HepG2 (cell line): Measurements from ENCODE around the gene TOMM6. TPM values are rescaled to one million over a fixed set of nuclear protein-coding genes. Genes with fewer than 3 reads are reported as not detected.

Experiments
- DMAP1 ChIP-seq: IDR thresholded peaks from 2 replicates; pipeline ENCODE4 v1.6.1; 2016
- HMGXB4 ChIP-seq, 2 experiments: sonication (generic) in 1 of 2; formaldehyde crosslinking in 1 of 2; IDR thresholded peaks; 2 replicates each; pipeline versions ENCODE4 v1.4.0 to v1.6.1; 2018 to 2020; ENCODE audit warnings: missing genetic modification reagents in 2 of 2, borderline replicate concordance in 1 of 2, low read depth in 1 of 2, mild to moderate bottlenecking in 1 of 2, missing biosample characterization in 1 of 2
- HOMEZ ChIP-seq: IDR thresholded peaks from 2 replicates; pipeline ENCODE4 v1.6.1; 2016; ENCODE audit warnings: low read depth
- NFATC3 ChIP-seq: sonication (generic); formaldehyde crosslinking; IDR thresholded peaks from 2 replicates; pipeline ENCODE4 v1.5.1; 2020; ENCODE audit warnings: mild to moderate bottlenecking, missing genetic modification reagents
- NR2F2 ChIP-seq: IDR thresholded peaks from 2 replicates; pipeline ENCODE4 v1.6.1; 2012; ENCODE audit warnings: low read depth, inconsistent platforms, borderline replicate concordance
- PHB2 ChIP-seq: fragments of 450-650 bp; IDR thresholded peaks from 2 replicates; pipeline ENCODE4 v1.6.1; 2018; ENCODE audit not compliant: partially characterized antibody
- SRF ChIP-seq: IDR thresholded peaks from 2 replicates; pipeline ENCODE4 v1.6.1; 2011; ENCODE audit warnings: mild to moderate bottlenecking, low read depth, low read length, moderate library complexity
- THYN1 ChIP-seq: sonication (generic); formaldehyde crosslinking; IDR thresholded peaks from 2 replicates; pipeline ENCODE4 v1.8.1; 2023; ENCODE audit warnings: low read depth, mild to moderate bottlenecking, moderate library complexity, missing genetic modification reagents, borderline replicate concordance
- TOE1 ChIP-seq: sonication (generic); formaldehyde crosslinking; IDR thresholded peaks from 2 replicates; pipeline ENCODE4 v1.4.0; 2020; ENCODE audit warnings: mild to moderate bottlenecking, missing genetic modification reagents
- ZFP91 ChIP-seq: sonication (generic); formaldehyde crosslinking; IDR thresholded peaks from 2 replicates; pipeline ENCODE4 v1.9.0; 2022; ENCODE audit warnings: missing genetic modification reagents, mild to moderate bottlenecking, borderline replicate concordance
- ZNF230 ChIP-seq: sonication (generic); formaldehyde crosslinking; IDR thresholded peaks from 2 replicates; pipeline ENCODE4 v1.4.0; 2020; ENCODE audit warnings: mild to moderate bottlenecking, missing genetic modification reagents
- ZNF235 ChIP-seq: sonication (generic); formaldehyde crosslinking; IDR thresholded peaks from 2 replicates; pipeline ENCODE4 v1.8.1; 2023; ENCODE audit warnings: mild to moderate bottlenecking, missing genetic modification reagents, borderline replicate concordance
- ZNF275 ChIP-seq: sonication (generic); formaldehyde crosslinking; IDR thresholded peaks from 2 replicates; pipeline ENCODE4 v1.8.0; 2022; ENCODE audit warnings: missing genetic modification reagents, mild to moderate bottlenecking, inconsistent platforms, borderline replicate concordance
- ZNF343 ChIP-seq: sonication (generic); formaldehyde crosslinking; IDR thresholded peaks from 2 replicates; pipeline ENCODE4 v1.4.0; 2020; ENCODE audit warnings: mild to moderate bottlenecking, missing genetic modification reagents
- ZNF563 ChIP-seq: sonication (generic); formaldehyde crosslinking; IDR thresholded peaks from 2 replicates; pipeline ENCODE4 v1.8.0; 2022; ENCODE audit warnings: mild to moderate bottlenecking, moderate library complexity, missing genetic modification reagents
- ZNF644 ChIP-seq: IDR thresholded peaks from 2 replicates; pipeline ENCODE4 v1.6.1; 2016; ENCODE audit warnings: low read depth
- ZNF746 ChIP-seq: sonication (generic); formaldehyde crosslinking; IDR thresholded peaks from 2 replicates; pipeline ENCODE4 v1.8.0; 2022; ENCODE audit warnings: mild to moderate bottlenecking, missing genetic modification reagents
- ZNF883 ChIP-seq: sonication (generic); formaldehyde crosslinking; IDR thresholded peaks from 2 replicates; pipeline ENCODE4 v1.5.1; 2020; ENCODE audit warnings: mild to moderate bottlenecking, missing genetic modification reagents; ENCODE audit errors: not compliant biosample characterization
- polyA plus RNA-seq, 8 experiments: library from polyadenylated mRNA; depleted of rRNA in 3 of 8; stranded (reverse) in 7 of 8; unstranded in 1 of 8; fragments of >200 nt; fragmentation: Illumina TruSeq in 4 of 8; extraction: Trizol in 4 of 8; gene quantifications; 2 replicates each; pipeline versions ENCODE4 v1.2.1 to v1.2.3, GENCODE V29; 2011 to 2016; ENCODE audit warnings: low read depth in 4 of 8, missing spikeins in 1 of 8, mixed read lengths in 1 of 8; ENCODE audit not compliant: insufficient read depth in 1 of 8
- total RNA-seq, 5 experiments: library from RNA; depleted of rRNA; stranded (reverse); fragments of >200 nt; fragmentation: Illumina TruSeq; extraction: Trizol; gene quantifications; 2 replicates each; pipeline ENCODE4 v1.2.3, GENCODE V29; 2016; ENCODE audit warnings: low read depth in 1 of 5

TOMM6 gene
- total and polyA plus RNA-seq, 2 of the 13 experiments (the other 11 are each of a cell fraction or from before 2014, with no cell fraction given) = 320 to 321 TPM

- TF ChIP-seq ZFP91 (CRISPR knock-in tag) (peak; percentile 65; the same call in 1 of the 2 replicates), HOMEZ (no peak), PHB2 (no peak), NR2F2 (peak; percentile 37; the same call in 1 of the 2 replicates), ZNF883 (CRISPR knock-in tag) (no peak), TOE1 (CRISPR knock-in tag) (no peak), ZNF746 (CRISPR knock-in tag) (peak; percentile 32; the same call in 1 of the 2 replicates), SRF (no peak), ZNF644 (CRISPR knock-in tag) (0 out of 2 replicates have a peak, but pooled peaks have one; percentile 71), ZNF230 (no peak), ZNF275 (no peak), ZNF343 (peak; percentile 100), ZNF235 (CRISPR knock-in tag) (no peak), THYN1 (CRISPR knock-in tag) (peak; percentile 60; the same call in 1 of the 2 replicates), HMGXB4 (CRISPR knock-in tag; IDR thresholded peaks at IDR 0.05; ENCODE audit: borderline replicate concordance in 1 of 2, low read depth in 1 of 2) (0 out of 4 replicates have a peak, but pooled peaks of 1 of the 2 experiments have one; percentile 33), NFATC3 (CRISPR knock-in tag) (no peak), ZNF563 (peak; percentile 47; the same call in 1 of the 2 replicates), DMAP1 (peak; percentile 32; the same call in 1 of the 2 replicates)
Observed at GRCh38 chr6:41741625-41742490, 45.6 kb upstream of the TOMM6 start (continued).
